Measurements from ENCODE around the gene TAF11L2. TPM values are rescaled to one million over a fixed set of nuclear protein-coding genes. Genes with fewer than 3 reads are reported as not detected.
"Not testable (repeated sequence)": the region's sequence is repeated elsewhere in the genome, so short reads cannot be mapped to it uniquely, and the experiment has no call there.

The TAF11L2 gene
- polyA plus RNA-seq, 2 donors: not detected

- not testable (repeated sequence) for H3K27me3 ChIP-seq (ENCODE audit: control insufficient read depth in 1 of 2, insufficient read depth in 2 of 2, low read length in 2 of 2); H3K36me3 ChIP-seq (ENCODE audit: control insufficient read depth in 2 of 2, insufficient read depth in 2 of 2, low read length in 1 of 2); H3K9me3 ChIP-seq (ENCODE audit: control insufficient read depth in 2 of 2, insufficient read depth in 1 of 2, low read depth in 1 of 2, low read length in 1 of 2); H3K4me1 ChIP-seq (ENCODE audit: control insufficient read depth in 2 of 2, insufficient read depth in 2 of 2, low read length in 1 of 2); H3K4me3 ChIP-seq (ENCODE audit: low read depth in 1 of 2, low read length in 2 of 2); H3K27ac ChIP-seq (ENCODE audit: low read depth in 2 of 2, low read length in 1 of 2)
- 92 to 94% methylated on average over 8 of the region's 14 CpGs for WGBS, 2 donors
Observed at GRCh38 chr5:17519508-17519907, 21.5 kb downstream of the TAF11L2 start.

DNA sequence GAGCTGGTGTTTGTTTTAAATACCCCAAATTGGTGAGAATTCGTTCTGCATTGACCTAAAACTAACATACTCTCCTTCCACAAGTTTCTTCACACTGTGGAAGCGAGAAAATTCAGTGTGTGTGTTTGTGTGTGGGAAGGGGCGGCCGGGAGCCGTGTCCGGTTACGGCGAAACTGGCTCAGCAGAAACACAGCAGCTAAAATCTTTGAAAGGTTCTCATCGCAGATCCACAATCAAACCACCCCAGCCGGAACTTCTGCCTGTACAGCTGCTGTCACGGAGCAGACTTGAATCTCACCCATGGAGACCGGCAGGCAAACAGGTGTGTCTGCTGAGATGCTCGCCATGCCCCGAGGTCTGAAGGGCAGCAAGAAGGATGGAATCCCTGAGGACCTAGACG, 23.5 kb downstream of the TAF11L2 start, which contains the start of gene TAF11L4:
Gene TAF11L4, plus strand, starts transcription at position 301 of the 400 bp plus-strand sequence.
- not testable (repeated sequence) for H3K4me3 ChIP-seq (ENCODE audit: low read depth in 1 of 2, low read length in 2 of 2); H3K27ac ChIP-seq (ENCODE audit: low read depth in 2 of 2, low read length in 1 of 2); H3K9me3 ChIP-seq (ENCODE audit: control insufficient read depth in 2 of 2, insufficient read depth in 1 of 2, low read depth in 1 of 2, low read length in 1 of 2); H3K4me1 ChIP-seq (ENCODE audit: control insufficient read depth in 2 of 2, insufficient read depth in 2 of 2, low read length in 1 of 2); H3K27me3 ChIP-seq (ENCODE audit: control insufficient read depth in 1 of 2, insufficient read depth in 2 of 2, low read length in 2 of 2); H3K36me3 ChIP-seq (ENCODE audit: control insufficient read depth in 2 of 2, insufficient read depth in 2 of 2, low read length in 1 of 2)
- WGBS, 2 donors: no CpG with 5 or more reads among the region's 15 CpGs

DNA sequence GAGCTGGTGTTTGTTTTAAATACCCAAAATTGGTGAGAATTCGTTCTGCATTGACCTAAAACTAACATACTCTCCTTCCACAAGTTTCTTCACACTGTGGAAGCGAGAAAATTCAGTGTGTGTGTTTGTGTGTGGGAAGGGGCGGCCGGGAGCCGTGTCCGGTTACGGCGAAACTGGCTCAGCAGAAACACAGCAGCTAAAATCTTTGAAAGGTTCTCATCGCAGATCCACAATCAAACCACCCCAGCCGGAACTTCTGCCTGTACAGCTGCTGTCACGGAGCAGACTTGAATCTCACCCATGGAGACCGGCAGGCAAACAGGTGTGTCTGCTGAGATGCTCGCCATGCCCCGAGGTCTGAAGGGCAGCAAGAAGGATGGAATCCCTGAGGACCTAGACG, 26.9 kb downstream of the TAF11L2 start, which contains the start of gene TAF11L5:
Gene TAF11L5, plus strand, starts transcription at position 301 of the 400 bp plus-strand sequence.
- H3K36me3 ChIP-seq (ENCODE audit: control insufficient read depth in 2 of 2, insufficient read depth in 2 of 2, low read length in 1 of 2); H3K4me1 ChIP-seq (ENCODE audit: control insufficient read depth in 2 of 2, insufficient read depth in 2 of 2, low read length in 1 of 2); H3K4me3 ChIP-seq (ENCODE audit: low read depth in 1 of 2, low read length in 2 of 2); H3K27ac ChIP-seq (ENCODE audit: low read depth in 2 of 2, low read length in 1 of 2); H3K9me3 ChIP-seq (ENCODE audit: control insufficient read depth in 2 of 2, insufficient read depth in 1 of 2, low read depth in 1 of 2, low read length in 1 of 2); H3K27me3 ChIP-seq (ENCODE audit: control insufficient read depth in 1 of 2, insufficient read depth in 2 of 2, low read length in 2 of 2): not testable (repeated sequence)
- no CpG with 5 or more reads among the region's 15 CpGs for WGBS, 2 donors

GRCh38 chr5:17526504-17526903, 28.5 kb downstream of the TAF11L2 start:
- not testable (repeated sequence) for H3K4me3 ChIP-seq (ENCODE audit: low read depth in 1 of 2, low read length in 2 of 2); H3K27ac ChIP-seq (ENCODE audit: low read depth in 2 of 2, low read length in 1 of 2); H3K27me3 ChIP-seq (ENCODE audit: control insufficient read depth in 1 of 2, insufficient read depth in 2 of 2, low read length in 2 of 2); H3K4me1 ChIP-seq (ENCODE audit: control insufficient read depth in 2 of 2, insufficient read depth in 2 of 2, low read length in 1 of 2); H3K9me3 ChIP-seq (ENCODE audit: control insufficient read depth in 2 of 2, insufficient read depth in 1 of 2, low read depth in 1 of 2, low read length in 1 of 2); H3K36me3 ChIP-seq (ENCODE audit: control insufficient read depth in 2 of 2, insufficient read depth in 2 of 2, low read length in 1 of 2)
- WGBS, 2 donors: 92 to 96% methylated on average over 9 of the region's 17 CpGs

DNA sequence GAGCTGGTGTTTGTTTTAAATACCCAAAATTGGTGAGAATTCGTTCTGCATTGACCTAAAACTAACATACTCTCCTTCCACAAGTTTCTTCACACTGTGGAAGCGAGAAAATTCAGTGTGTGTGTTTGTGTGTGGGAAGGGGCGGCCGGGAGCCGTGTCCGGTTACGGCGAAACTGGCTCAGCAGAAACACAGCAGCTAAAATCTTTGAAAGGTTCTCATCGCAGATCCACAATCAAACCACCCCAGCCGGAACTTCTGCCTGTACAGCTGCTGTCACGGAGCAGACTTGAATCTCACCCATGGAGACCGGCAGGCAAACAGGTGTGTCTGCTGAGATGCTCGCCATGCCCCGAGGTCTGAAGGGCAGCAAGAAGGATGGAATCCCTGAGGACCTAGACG, 30.3 kb downstream of the TAF11L2 start, which contains the start of gene TAF11L6:
Gene TAF11L6, plus strand, starts transcription at position 301 of the 400 bp plus-strand sequence.
- not testable (repeated sequence) for H3K27me3 ChIP-seq (ENCODE audit: control insufficient read depth in 1 of 2, insufficient read depth in 2 of 2, low read length in 2 of 2); H3K9me3 ChIP-seq (ENCODE audit: control insufficient read depth in 2 of 2, insufficient read depth in 1 of 2, low read depth in 1 of 2, low read length in 1 of 2); H3K4me1 ChIP-seq (ENCODE audit: control insufficient read depth in 2 of 2, insufficient read depth in 2 of 2, low read length in 1 of 2); H3K27ac ChIP-seq (ENCODE audit: low read depth in 2 of 2, low read length in 1 of 2); H3K36me3 ChIP-seq (ENCODE audit: control insufficient read depth in 2 of 2, insufficient read depth in 2 of 2, low read length in 1 of 2); H3K4me3 ChIP-seq (ENCODE audit: low read depth in 1 of 2, low read length in 2 of 2)
- WGBS, 2 donors: no CpG with 5 or more reads among the region's 15 CpGs

Other genes starting within 250 kb of the TAF11L2 start
- not detected for gene TAF11L3, start 20.1 kb downstream of the TAF11L2 start, polyA plus RNA-seq
- not detected for gene TAF11L4, start 23.6 kb downstream of the TAF11L2 start, polyA plus RNA-seq
- gene TAF11L5, start 27.0 kb downstream of the TAF11L2 start, polyA plus RNA-seq: not detected
- not detected for gene TAF11L6, start 30.4 kb downstream of the TAF11L2 start, polyA plus RNA-seq
- gene TAF11L7, start 87.5 kb downstream of the TAF11L2 start, polyA plus RNA-seq: not detected
- not detected for gene TAF11L8, start 92.7 kb downstream of the TAF11L2 start, polyA plus RNA-seq
- not detected for gene TAF11L9, start 96.2 kb downstream of the TAF11L2 start, polyA plus RNA-seq
- not detected for gene TAF11L10, start 99.6 kb downstream of the TAF11L2 start, polyA plus RNA-seq
- gene TAF11L11, start 106.0 kb downstream of the TAF11L2 start, polyA plus RNA-seq: not detected
- gene TAF11L12, start 112.2 kb downstream of the TAF11L2 start, polyA plus RNA-seq: not detected
- gene TAF11L13, start 133.9 kb downstream of the TAF11L2 start, polyA plus RNA-seq: not detected
- gene TAF11L14, start 136.2 kb downstream of the TAF11L2 start, polyA plus RNA-seq: not detected

Data from esophagus (tissue), 2 donors.